ENCODE measurements around the gene FAM107B. TPM values are rescaled to one million over a fixed set of nuclear protein-coding genes. Genes with fewer than 3 reads are reported as not detected.

The FAM107B gene
- total RNA-seq, 3 donors from 2014 or later = 30.8 to 56.1 (median 51.8) TPM

DNA sequence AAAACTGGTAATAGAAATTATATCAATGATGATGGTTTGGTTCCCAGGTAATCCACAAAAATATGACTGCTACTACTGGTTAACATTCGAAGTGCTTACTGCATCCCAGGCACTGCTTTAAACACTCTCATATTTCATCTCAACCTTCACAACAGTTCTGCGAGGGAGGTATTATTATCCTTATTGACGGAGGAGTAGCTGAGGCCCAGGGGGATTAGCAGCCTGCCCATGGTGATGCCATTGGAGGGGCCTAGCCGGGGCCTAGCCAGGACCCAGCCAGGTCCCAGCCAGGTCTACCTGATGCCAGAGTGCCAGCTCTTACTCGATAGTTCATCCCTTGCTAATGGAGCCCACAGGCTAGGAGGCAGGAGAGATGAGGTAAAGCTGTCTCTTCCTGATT is 217.1 kb downstream of the FAM107B start:
- Histone ChIP-seq H3K36me3 (no peaks in the 10 kb centered on the region), H3K27ac (no peak overlapping the region), H3K4me3 (no peak overlapping the region), H3K27me3 (no peaks in the 10 kb centered on the region), H3K9me3 (no peaks in the 10 kb centered on the region), H3K4me1 (peaks cover 0 to 5% of the 10 kb centered on the region in 2 donors)
- no peak for TF ChIP-seq POLR2AphosphoS5 (IDR thresholded peaks at IDR 0.05)
- TF ChIP-seq POLR2A (IDR thresholded peaks at IDR 0.05) = no peak
- TF ChIP-seq, protein P1, sequence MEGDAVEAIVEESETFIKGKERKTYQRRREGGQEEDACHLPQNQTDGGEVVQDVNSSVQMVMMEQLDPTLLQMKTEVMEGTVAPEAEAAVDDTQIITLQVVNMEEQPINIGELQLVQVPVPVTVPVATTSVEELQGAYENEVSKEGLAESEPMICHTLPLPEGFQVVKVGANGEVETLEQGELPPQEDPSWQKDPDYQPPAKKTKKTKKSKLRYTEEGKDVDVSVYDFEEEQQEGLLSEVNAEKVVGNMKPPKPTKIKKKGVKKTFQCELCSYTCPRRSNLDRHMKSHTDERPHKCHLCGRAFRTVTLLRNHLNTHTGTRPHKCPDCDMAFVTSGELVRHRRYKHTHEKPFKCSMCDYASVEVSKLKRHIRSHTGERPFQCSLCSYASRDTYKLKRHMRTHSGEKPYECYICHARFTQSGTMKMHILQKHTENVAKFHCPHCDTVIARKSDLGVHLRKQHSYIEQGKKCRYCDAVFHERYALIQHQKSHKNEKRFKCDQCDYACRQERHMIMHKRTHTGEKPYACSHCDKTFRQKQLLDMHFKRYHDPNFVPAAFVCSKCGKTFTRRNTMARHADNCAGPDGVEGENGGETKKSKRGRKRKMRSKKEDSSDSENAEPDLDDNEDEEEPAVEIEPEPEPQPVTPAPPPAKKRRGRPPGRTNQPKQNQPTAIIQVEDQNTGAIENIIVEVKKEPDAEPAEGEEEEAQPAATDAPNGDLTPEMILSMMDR (IDR thresholded peaks at IDR 0.05) = no peak
- DNase-seq (ENCODE audit: low spot score in 2 of 2) = no peak
- intact Hi-C loops (cut with DNase I; ENCODE audit: low total_unique reads) = no loop called here

GRCh38 chr10:14556285-14556956 is 218.3 kb downstream of the FAM107B start:
- no peaks in the 10 kb centered on the region for H3K36me3 ChIP-seq
- H3K27ac ChIP-seq = peak overlapping the region in 1 of 2 donors; percentile 0
- intact Hi-C loops (cut with DNase I; ENCODE audit: low total_unique reads) = no loop called here
- no peaks in the 10 kb centered on the region for H3K27me3 ChIP-seq
- DNase-seq (ENCODE audit: low spot score in 2 of 2) = no peak
- no peak for TF ChIP-seq POLR2AphosphoS5 (IDR thresholded peaks at IDR 0.05)
- TF ChIP-seq, protein P1 (IDR thresholded peaks at IDR 0.05) = no peak
- TF ChIP-seq POLR2A (IDR thresholded peaks at IDR 0.05) = no peak
- H3K4me3 ChIP-seq = no peak overlapping the region
- no peaks in the 10 kb centered on the region for H3K9me3 ChIP-seq
- H3K4me1 ChIP-seq = peaks cover 0 to 5% of the 10 kb centered on the region in 2 donors

- TF ChIP-seq POLR2A (IDR thresholded peaks at IDR 0.05) (no peak), POLR2AphosphoS5 (IDR thresholded peaks at IDR 0.05) (no peak)
- TF ChIP-seq, protein P1 (IDR thresholded peaks at IDR 0.05) = no peak
- peaks cover 0 to 5% of the 10 kb centered on the region in 2 donors for H3K4me1 ChIP-seq
- no peaks in the 10 kb centered on the region for H3K27me3 ChIP-seq
- H3K36me3 ChIP-seq = no peaks in the 10 kb centered on the region
- H3K9me3 ChIP-seq = no peaks in the 10 kb centered on the region
- H3K4me3 ChIP-seq = no peak overlapping the region
- peak overlapping the region in 1 of 2 donors; percentile 0 for H3K27ac ChIP-seq
- no peak for DNase-seq (ENCODE audit: low spot score in 2 of 2)
- intact Hi-C loops (cut with DNase I; ENCODE audit: low total_unique reads) = no loop called here
These were observed 218.9 kb downstream of the FAM107B start for GRCh38 chr10:14555807-14556206.

DNA sequence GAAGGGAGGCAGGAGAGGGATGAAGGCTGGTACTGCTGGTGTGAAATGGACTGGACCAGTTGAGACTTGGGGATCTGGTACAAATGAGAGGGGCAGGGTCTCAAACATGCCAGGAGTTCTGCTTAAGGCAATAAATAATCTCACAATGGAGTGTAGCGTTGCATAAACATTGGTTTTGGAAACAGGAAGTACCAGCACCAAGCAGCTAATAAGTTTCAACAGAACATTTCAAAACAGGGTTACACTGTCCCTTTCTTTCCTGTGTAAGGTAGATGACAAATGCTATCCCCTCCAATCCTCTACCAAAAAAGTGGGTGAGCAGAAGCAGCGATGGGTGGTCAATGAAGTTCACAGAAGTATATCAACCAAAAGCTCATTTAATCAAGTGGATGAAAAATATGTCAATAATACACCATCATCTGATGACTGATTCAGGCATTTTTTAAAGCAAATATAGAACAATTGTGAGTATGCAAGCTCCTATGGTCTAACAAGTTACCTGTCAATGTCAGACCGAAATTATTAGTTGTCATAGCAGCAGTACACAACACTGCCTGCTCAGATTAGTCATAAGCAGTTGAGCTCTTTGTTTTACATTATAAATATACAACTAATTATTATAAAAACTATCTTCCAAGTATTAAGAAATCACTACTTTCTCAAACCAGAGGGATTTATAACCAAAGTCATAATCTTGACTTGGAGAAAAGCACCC is 220.0 kb downstream of the FAM107B start:
- Histone ChIP-seq H3K4me3 (no peak overlapping the region), H3K9me3 (no peaks in the 10 kb centered on the region), H3K4me1 (peaks cover 0 to 5% of the 10 kb centered on the region in 2 donors), H3K36me3 (no peaks in the 10 kb centered on the region), H3K27ac (peak overlapping the region; percentile 72 to 77), H3K27me3 (no peaks in the 10 kb centered on the region)
- no peak for DNase-seq (ENCODE audit: low spot score in 2 of 2)
- no peak for TF ChIP-seq POLR2A (IDR thresholded peaks at IDR 0.05)
- TF ChIP-seq POLR2AphosphoS5 (IDR thresholded peaks at IDR 0.05) = peak in 1 of 3 donors; percentile 25
- intact Hi-C loops (cut with DNase I; ENCODE audit: low total_unique reads) = no loop called here

- Histone ChIP-seq H3K9me3 (no peaks in the 10 kb centered on the region), H3K27me3 (no peaks in the 10 kb centered on the region), H3K27ac (peak overlapping the region; percentile 72 to 77), H3K4me1 (peaks cover 0 to 5% of the 10 kb centered on the region in 2 donors), H3K4me3 (no peak overlapping the region), H3K36me3 (no peaks in the 10 kb centered on the region)
- TF ChIP-seq, protein P1 (IDR thresholded peaks at IDR 0.05) = no peak
- no peak for TF ChIP-seq POLR2AphosphoS5 (IDR thresholded peaks at IDR 0.05)
- intact Hi-C loops (cut with DNase I; ENCODE audit: low total_unique reads) = no loop called here
- DNase-seq (ENCODE audit: low spot score in 2 of 2) = no peak
These were observed 220.6 kb downstream of the FAM107B start for GRCh38 chr10:14554091-14554490.

Data from breast epithelium (tissue), 4 donors.